HG02970 (cell line): ENCODE results near the gene USHBP1.

Experiments used
- ATAC-seq: cut with Tn5 transposase; IDR thresholded peaks from one replicate; pipeline ENCODE4 v1.9.1; 2021; ENCODE audit warnings: mild to moderate bottlenecking, moderate library complexity, moderate number of reproducible peaks; ENCODE audit not compliant: unreplicated experiment, low FRiP score

The USHBP1 gene

GRCh38 chr19:17266589-17266974 is 2.0 kb upstream of the USHBP1 start:
- no peak for ATAC-seq

- ATAC-seq = no peak
Observed at GRCh38 chr19:17266026-17266425, 1.5 kb upstream of the USHBP1 start.

GRCh38 chr19:17263712-17264640 is 569 bp downstream of the USHBP1 start:
- no peak for ATAC-seq

GRCh38 chr19:17262557-17262956 is 2.0 kb downstream of the USHBP1 start:
- no peak for ATAC-seq

- no peak for ATAC-seq
Observed at GRCh38 chr19:17260842-17261325, 3.7 kb downstream of the USHBP1 start.

- ATAC-seq = no peak
Observed at GRCh38 chr19:17259934-17260333, 4.6 kb downstream of the USHBP1 start.

- no peak for ATAC-seq
Observed at GRCh38 chr19:17259118-17259780, 5.3 kb downstream of the USHBP1 start.

GRCh38 chr19:17256130-17256529 is 8.4 kb downstream of the USHBP1 start:
- ATAC-seq = no peak

GRCh38 chr19:17255150-17255621 is 9.4 kb downstream of the USHBP1 start:
- ATAC-seq = no peak

- ATAC-seq = no peak
Observed at GRCh38 chr19:17254636-17255035, 9.9 kb downstream of the USHBP1 start.

- no peak for ATAC-seq
Observed at GRCh38 chr19:17249887-17250548, 14.5 kb downstream of the USHBP1 start.

GRCh38 chr19:17248011-17248776 is 16.4 kb downstream of the USHBP1 start:
- ATAC-seq = no peak

GRCh38 chr19:17246681-17247425 is 17.7 kb downstream of the USHBP1 start:
- no peak for ATAC-seq

GRCh38 chr19:17245535-17245984 is 19.0 kb downstream of the USHBP1 start, which contains the start of gene NR2F6:
Gene NR2F6 (minus strand): TSS chr19:17245919. CDS start chr19:17245220, 699 bp downstream.
- ATAC-seq = peak; percentile 15

GRCh38 chr19:17244618-17245534 is 19.7 kb downstream of the USHBP1 start:
- ATAC-seq = peak; percentile 2

- ATAC-seq = no peak
Observed at GRCh38 chr19:17243830-17244617, 20.5 kb downstream of the USHBP1 start.

- no peak for ATAC-seq
Observed at GRCh38 chr19:17243211-17243829, 21.2 kb downstream of the USHBP1 start.
